CD4-positive, alpha-beta memory T cell (primary cell): ENCODE data around the gene MSI2. TPM values are rescaled to one million over a fixed set of nuclear protein-coding genes. Genes with fewer than 3 reads are reported as not detected.

Source experiments
- CTCF ChIA-PET: fragments of 350-600 bp; sonication (Branson Sonifier 250); formaldehyde crosslinking; loops from one replicate; lab custom pipeline; 2021; ENCODE audit warnings: inconsistent platforms; ENCODE audit not compliant: partially characterized antibody; lab: Charles Lee
- POLR2A ChIA-PET: fragments of 350-600 bp; sonication (Branson Sonifier 250); formaldehyde crosslinking; loops from one replicate; lab custom pipeline; 2021; ENCODE audit not compliant: partially characterized antibody; lab: Charles Lee
- DNase-seq, 5 donors: peaks; one replicate each; pipeline versions ENCODE4 v3.0.0 to v3.0.0-alpha.2; 2020 to 2022; ENCODE audit warnings: mixed read lengths in 1 of 5
- H3K27ac ChIP-seq: one replicate; pipeline ENCODE4 v1.7.0; 2013; ENCODE audit warnings: low read depth, low read length
- H3K27me3 ChIP-seq: 2 replicates; pipeline ENCODE4 v1.7.0; 2013; ENCODE audit warnings: mild to moderate bottlenecking, low read length, moderate library complexity; ENCODE audit not compliant: insufficient read depth
- H3K36me3 ChIP-seq: 2 replicates; pipeline ENCODE4 v1.7.0; 2013; ENCODE audit warnings: mild to moderate bottlenecking, low read length, moderate library complexity; ENCODE audit not compliant: insufficient read depth
- H3K4me1 ChIP-seq: 2 replicates; pipeline ENCODE4 v1.7.0; 2013; ENCODE audit warnings: mild to moderate bottlenecking, low read length, moderate library complexity; ENCODE audit not compliant: insufficient read depth
- H3K4me3 ChIP-seq, 2 donors: one replicate each; pipeline ENCODE4 v1.7.0; 2013; ENCODE audit warnings: low read length in 2 of 2, mild to moderate bottlenecking in 1 of 2
- H3K9me3 ChIP-seq, 2 donors: one replicate each; pipeline ENCODE4 v1.7.0; 2013; ENCODE audit warnings: low read length in 2 of 2, control low read depth in 1 of 2; ENCODE audit not compliant: control insufficient read depth in 1 of 2
- H3K27ac Mint-ChIP-seq, 7 donors: one replicate each; pipeline ENCODE4 v1.8.0; 2020 to 2021; ENCODE audit warnings: mixed read lengths in 7 of 7, mild to moderate bottlenecking in 6 of 7, inconsistent platforms in 3 of 7, moderate library complexity in 3 of 7
- H3K27me3 Mint-ChIP-seq, 2 donors: one replicate each; pipeline ENCODE4 v1.8.0; 2020 to 2021; ENCODE audit warnings: mixed read lengths in 2 of 2
- H3K36me3 Mint-ChIP-seq, 2 donors: one replicate each; pipeline ENCODE4 v1.8.0; 2020 to 2021; ENCODE audit warnings: mixed read lengths in 2 of 2, inconsistent platforms in 1 of 2, mild to moderate bottlenecking in 1 of 2
- H3K4me1 Mint-ChIP-seq, 4 donors: one replicate each; pipeline ENCODE4 v1.8.0; 2020 to 2021; ENCODE audit warnings: mixed read lengths in 4 of 4, mild to moderate bottlenecking in 1 of 4
- H3K4me3 Mint-ChIP-seq, 8 donors: one replicate each; pipeline ENCODE4 v1.8.0; 2020 to 2021; ENCODE audit warnings: mixed read lengths in 8 of 8, mild to moderate bottlenecking in 7 of 8, moderate library complexity in 6 of 8, inconsistent platforms in 3 of 8
- H3K9me3 Mint-ChIP-seq, 8 donors: one replicate each; pipeline ENCODE4 v1.8.0; 2020 to 2021; ENCODE audit warnings: mixed read lengths in 8 of 8, mild to moderate bottlenecking in 5 of 8, inconsistent platforms in 3 of 8, moderate library complexity in 1 of 8
- intact Hi-C: fragments of 100-400 bp; cut with micrococcal nuclease; formaldehyde crosslinking; loops from one replicate; pipeline ENCODE4 v1.15.1; 2023
- polyA plus RNA-seq, 2 donors: library from polyadenylated mRNA; unstranded; fragments of 300-500 nt; fragmentation: Illumina TruSeq; gene quantifications; one replicate each; pipeline ENCODE4 v1.2.3, GENCODE V29; 2021
- total RNA-seq, 2 experiments: library from RNA; stranded (reverse); gene quantifications; one replicate each; pipeline ENCODE4 v1.2.3, GENCODE V29; 2021

Gene MSI2
- total and polyA plus RNA-seq, 4 experiments from 2014 or later, result 2.1 to 110 (median 55.3) TPM

GRCh38 chr17:57396511-57396921 is 140.2 kb downstream of the MSI2 start:
- Mint-ChIP-seq H3K4me3 (no peak overlapping the region), H3K9me3 (peaks cover 0 to 25% (median 14%) of the 10 kb centered on the region in 8 donors), H3K27ac (peak overlapping the region in 1 of 7 donors; percentile 19), H3K36me3 (peaks cover 47 to 51% of the 10 kb centered on the region in 2 donors), H3K27me3 (no peaks in the 10 kb centered on the region), H3K4me1 (peaks cover 0 to 19% (median 11%) of the 10 kb centered on the region in 4 donors)
- no peak for DNase-seq
- Histone ChIP-seq H3K27ac (no peak overlapping the region), H3K9me3 (peaks cover 0 to 8% of the 10 kb centered on the region in 2 donors), H3K36me3 (peaks cover 4% of the 10 kb centered on the region), H3K27me3 (no peaks in the 10 kb centered on the region), H3K4me1 (no peaks in the 10 kb centered on the region), H3K4me3 (no peak overlapping the region)
- POLR2A ChIA-PET, result no interaction called here
- CTCF ChIA-PET, result no interaction called here
- intact Hi-C loops, result no loop called here

- Histone ChIP-seq H3K27ac (no peak overlapping the region), H3K36me3 (peaks cover 11% of the 10 kb centered on the region), H3K4me3 (no peak overlapping the region), H3K9me3 (peaks cover 0 to 8% of the 10 kb centered on the region in 2 donors), H3K27me3 (no peaks in the 10 kb centered on the region), H3K4me1 (no peaks in the 10 kb centered on the region)
- H3K9me3 Mint-ChIP-seq, result peaks cover 0 to 18% (median 10%) of the 10 kb centered on the region in 8 donors
- H3K36me3 Mint-ChIP-seq, result peaks cover 43 to 49% of the 10 kb centered on the region in 2 donors
- H3K27me3 Mint-ChIP-seq, result no peaks in the 10 kb centered on the region
- ChIA-PET POLR2A (no interaction called here), CTCF (no interaction called here)
- H3K27ac Mint-ChIP-seq, result no peak overlapping the region
- H3K4me1 Mint-ChIP-seq, result peaks cover 3 to 19% (median 11%) of the 10 kb centered on the region in 4 donors
- DNase-seq, result no peak
- H3K4me3 Mint-ChIP-seq, result no peak overlapping the region
- intact Hi-C loops, result no loop called here
Measured at GRCh38 chr17:57397402-57397801, 141.1 kb downstream of the MSI2 start.

- Mint-ChIP-seq H3K27ac (no peak overlapping the region), H3K4me1 (peaks cover 7 to 18% (median 15%) of the 10 kb centered on the region in 4 donors), H3K4me3 (no peak overlapping the region), H3K36me3 (peaks cover 39 to 50% of the 10 kb centered on the region in 2 donors), H3K9me3 (peaks cover 0 to 4% (median 0%) of the 10 kb centered on the region in 8 donors), H3K27me3 (no peaks in the 10 kb centered on the region)
- Histone ChIP-seq H3K9me3 (no peaks in the 10 kb centered on the region), H3K4me3 (no peak overlapping the region), H3K36me3 (peaks cover 22% of the 10 kb centered on the region), H3K4me1 (no peaks in the 10 kb centered on the region), H3K27ac (no peak overlapping the region), H3K27me3 (no peaks in the 10 kb centered on the region)
- intact Hi-C loops, result no loop called here
- DNase-seq, result no peak
- ChIA-PET POLR2A (no interaction called here), CTCF (interaction anchor here (1.0 to 1.5 kb wide), 2 partner anchors 157 to 272 kb away, joined by 3 to 4 read pairs; no protein-coding TSS in a partner anchor)
Measured at GRCh38 chr17:57399690-57400089, 143.4 kb downstream of the MSI2 start.

GRCh38 chr17:57400648-57401047 is 144.3 kb downstream of the MSI2 start:
- Histone ChIP-seq H3K4me1 (no peaks in the 10 kb centered on the region), H3K27me3 (no peaks in the 10 kb centered on the region), H3K27ac (no peak overlapping the region), H3K4me3 (no peak overlapping the region), H3K9me3 (no peaks in the 10 kb centered on the region), H3K36me3 (peaks cover 22% of the 10 kb centered on the region)
- intact Hi-C loops, result no loop called here
- Mint-ChIP-seq H3K9me3 (peaks cover 0 to 3% (median 0%) of the 10 kb centered on the region in 8 donors), H3K36me3 (peaks cover 38 to 47% of the 10 kb centered on the region in 2 donors), H3K4me3 (no peak overlapping the region), H3K27me3 (no peaks in the 10 kb centered on the region), H3K27ac (peak overlapping the region in 2 of 7 donors; percentile 2 to 3), H3K4me1 (peaks cover 8 to 16% (median 12%) of the 10 kb centered on the region in 4 donors)
- ChIA-PET CTCF (interaction anchor here (0.9 to 1.5 kb wide), 2 partner anchors 154 to 158 kb away, joined by 3 to 4 read pairs; no protein-coding TSS in a partner anchor), POLR2A (no interaction called here)
- DNase-seq, result no peak

GRCh38 chr17:57401556-57402488 is 145.5 kb downstream of the MSI2 start:
- ChIA-PET CTCF (no interaction called here), POLR2A (no interaction called here)
- peaks cover 0 to 3% (median 0%) of the 10 kb centered on the region in 8 donors for H3K9me3 Mint-ChIP-seq
- no peaks in the 10 kb centered on the region for H3K27me3 ChIP-seq
- H3K36me3 Mint-ChIP-seq, result peaks cover 43 to 48% of the 10 kb centered on the region in 2 donors
- H3K4me1 Mint-ChIP-seq, result peaks cover 7 to 24% (median 17%) of the 10 kb centered on the region in 4 donors
- no peak overlapping the region for H3K4me3 ChIP-seq
- peak overlapping the region in 2 of 7 donors; percentile 43 to 73 for H3K27ac Mint-ChIP-seq
- H3K4me3 Mint-ChIP-seq, result no peak overlapping the region
- DNase-seq, result no peak
- no peaks in the 10 kb centered on the region for H3K27me3 Mint-ChIP-seq
- peaks cover 22% of the 10 kb centered on the region for H3K36me3 ChIP-seq
- intact Hi-C loops, result no loop called here
- peaks cover 9% of the 10 kb centered on the region for H3K4me1 ChIP-seq
- H3K27ac ChIP-seq, result no peak overlapping the region
- H3K9me3 ChIP-seq, result no peaks in the 10 kb centered on the region

- no peak overlapping the region for H3K27ac Mint-ChIP-seq
- no peaks in the 10 kb centered on the region for H3K27me3 ChIP-seq
Measured at GRCh38 chr17:57402681-57403180, 146.4 kb downstream of the MSI2 start.

GRCh38 chr17:57403236-57403635 is 146.9 kb downstream of the MSI2 start:
- Histone ChIP-seq H3K27ac (no peak overlapping the region), H3K4me1 (peaks cover 22% of the 10 kb centered on the region), H3K36me3 (peaks cover 22% of the 10 kb centered on the region), H3K27me3 (no peaks in the 10 kb centered on the region), H3K9me3 (no peaks in the 10 kb centered on the region), H3K4me3 (no peak overlapping the region)
- no peak for DNase-seq
- intact Hi-C loops, result no loop called here
- Mint-ChIP-seq H3K4me3 (no peak overlapping the region), H3K27ac (peak overlapping the region in 1 of 7 donors; percentile 0), H3K4me1 (peaks cover 16 to 38% (median 28%) of the 10 kb centered on the region in 4 donors), H3K9me3 (peaks cover 0 to 3% (median 0%) of the 10 kb centered on the region in 8 donors), H3K27me3 (no peaks in the 10 kb centered on the region), H3K36me3 (peaks cover 45 to 48% of the 10 kb centered on the region in 2 donors)
- POLR2A ChIA-PET, result no interaction called here
- CTCF ChIA-PET, result no interaction called here

More at GRCh38 chr17:57402681-57403180, 146.4 kb downstream of the MSI2 start:
- H3K36me3 Mint-ChIP-seq, result peaks cover 45 to 48% of the 10 kb centered on the region in 2 donors
- intact Hi-C loops, result no loop called here
- peaks cover 13 to 33% (median 26%) of the 10 kb centered on the region in 4 donors for H3K4me1 Mint-ChIP-seq
- ChIA-PET CTCF (no interaction called here), POLR2A (no interaction called here)
- Histone ChIP-seq H3K4me1 (peaks cover 18% of the 10 kb centered on the region), H3K27ac (no peak overlapping the region), H3K36me3 (peaks cover 22% of the 10 kb centered on the region), H3K4me3 (no peak overlapping the region), H3K9me3 (no peaks in the 10 kb centered on the region)
- peaks cover 0 to 3% (median 0%) of the 10 kb centered on the region in 8 donors for H3K9me3 Mint-ChIP-seq
- no peaks in the 10 kb centered on the region for H3K27me3 Mint-ChIP-seq
- no peak overlapping the region for H3K4me3 Mint-ChIP-seq
- no peak for DNase-seq
